Endometrium (tissue), 2 donors: ENCODE results near the gene RAPGEF1.

Experiments used
- FAIRE-seq: peaks from 2 replicates; lab custom pipeline; 2012; peaks lifted over from hg19 to GRCh38; lab: Jason Lieb, UNC
- donor health status: control.
- donor health status: control.

RAPGEF1 gene

GRCh38 chr9:131641618-131642495 lies 98.0 kb downstream of the RAPGEF1 start:
- FAIRE-seq, result no peak

DNA sequence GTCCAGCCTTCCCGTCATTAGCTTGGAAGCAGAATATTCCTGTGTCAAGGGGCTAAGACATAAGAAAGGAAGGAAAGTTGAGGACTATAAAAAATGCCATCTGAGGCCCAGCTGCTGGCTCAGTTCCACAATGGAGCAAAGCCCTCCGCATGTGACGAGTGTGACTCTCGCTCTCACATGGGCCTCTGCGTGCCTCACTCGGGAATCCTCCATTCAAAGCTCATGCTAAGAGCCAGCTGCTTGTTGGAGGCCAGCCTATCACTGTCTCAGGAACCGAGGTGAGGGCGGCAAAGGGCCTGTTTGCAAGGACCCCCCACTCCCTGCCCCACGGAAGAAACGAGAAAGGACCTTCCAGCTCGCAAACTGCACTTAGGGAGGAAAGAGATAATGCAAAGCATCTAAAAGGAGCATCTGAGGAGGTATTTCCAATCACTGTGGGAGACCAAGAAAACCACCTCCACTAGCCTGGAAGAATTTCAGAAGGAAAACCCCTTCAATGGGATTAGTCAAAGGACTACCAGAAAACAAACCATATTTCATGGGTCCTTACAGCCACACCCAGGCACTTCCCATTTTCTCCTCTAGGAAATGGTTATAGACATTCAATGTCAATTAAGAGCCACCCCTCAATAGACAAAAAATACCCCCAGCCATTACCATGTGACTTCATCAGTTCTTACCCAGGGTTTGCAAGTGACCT lies 99.3 kb downstream of the RAPGEF1 start:
- FAIRE-seq, result no peak

- no peak for FAIRE-seq
Measured at GRCh38 chr9:131639769-131640437, 100.0 kb downstream of the RAPGEF1 start.

DNA sequence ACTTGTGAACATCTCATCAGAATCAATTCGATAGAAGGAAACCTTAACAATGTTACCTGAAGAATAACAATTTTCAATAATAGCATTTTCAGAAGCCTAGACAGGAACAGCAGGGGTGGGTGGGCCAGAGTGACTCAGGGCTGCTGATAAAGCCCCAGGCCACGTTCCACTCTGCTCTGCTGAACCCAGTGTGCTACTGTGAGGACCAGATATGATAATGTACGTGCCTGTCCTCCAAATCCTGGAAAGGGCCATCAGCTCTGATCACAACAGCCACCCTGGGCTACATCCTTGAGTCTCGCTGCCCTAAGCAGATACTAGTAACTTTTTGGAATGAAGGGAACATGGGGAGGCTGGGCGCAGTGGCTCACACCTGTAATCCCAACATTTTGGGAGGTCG lies 103.3 kb downstream of the RAPGEF1 start:
- FAIRE-seq, result no peak

- no peak for FAIRE-seq
Measured at GRCh38 chr9:131635892-131636291, 104.0 kb downstream of the RAPGEF1 start.

DNA sequence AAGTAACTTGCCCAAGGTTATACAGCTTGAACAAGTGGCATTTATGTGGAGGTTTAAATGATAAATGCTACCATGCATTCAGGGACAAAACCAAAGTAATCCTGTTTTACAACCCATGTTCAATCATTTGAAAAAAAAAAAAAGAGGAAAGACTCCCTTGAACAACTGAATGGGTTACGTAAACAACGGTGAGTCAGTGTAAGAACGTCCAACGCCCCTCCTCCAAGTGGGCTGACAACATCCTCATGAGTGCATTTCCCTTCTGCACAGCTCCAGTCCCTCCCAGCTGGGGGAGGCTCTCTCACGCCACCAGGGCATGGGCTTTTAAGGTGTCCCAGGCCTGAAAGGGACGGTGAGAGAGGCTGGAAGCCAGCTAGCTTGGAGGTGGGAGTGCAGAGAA lies 104.6 kb downstream of the RAPGEF1 start:
- no peak for FAIRE-seq

- FAIRE-seq, result no peak
Measured at GRCh38 chr9:131633491-131634031, 106.3 kb downstream of the RAPGEF1 start.

DNA sequence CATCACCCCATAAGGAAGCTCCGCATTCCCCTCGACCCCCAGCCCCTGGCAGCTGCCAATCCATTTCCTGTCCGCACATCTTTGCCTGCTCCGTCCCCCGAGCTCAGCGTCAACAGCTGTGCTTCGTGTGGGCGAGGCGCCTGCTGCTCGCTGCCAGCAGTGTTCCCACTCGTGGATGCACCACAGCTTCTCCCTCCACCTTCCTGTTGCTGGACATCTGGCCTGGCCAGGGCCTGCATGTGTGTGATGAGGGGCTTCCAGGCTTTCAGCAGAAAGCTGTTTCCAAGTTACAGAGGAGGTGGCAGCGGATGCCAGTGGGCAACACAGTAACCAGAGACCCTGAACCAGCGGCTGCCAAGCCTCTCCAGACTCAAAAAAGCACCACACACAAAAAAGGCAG lies 108.6 kb downstream of the RAPGEF1 start:
- no peak for FAIRE-seq

GRCh38 chr9:131630205-131630831 lies 109.6 kb downstream of the RAPGEF1 start:
- no peak for FAIRE-seq

DNA sequence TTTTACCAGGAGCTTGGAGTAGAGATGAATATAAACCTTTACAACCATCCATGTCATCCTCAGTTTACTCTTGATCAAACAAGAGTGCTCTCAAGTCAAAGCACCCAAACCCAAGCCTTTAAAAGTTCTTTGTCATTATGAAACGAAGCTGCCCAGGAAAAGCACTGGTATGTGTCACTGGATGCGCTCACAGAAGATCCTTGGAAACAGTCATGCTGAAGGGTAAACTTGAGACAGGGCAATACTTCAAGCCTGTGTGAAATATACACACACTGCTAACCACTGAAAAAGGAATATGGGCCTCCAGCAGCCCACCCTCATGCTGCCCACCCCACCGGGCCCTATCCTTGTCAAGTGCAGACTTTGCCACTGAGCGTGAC lies 110.1 kb downstream of the RAPGEF1 start:
- FAIRE-seq, result no peak

DNA sequence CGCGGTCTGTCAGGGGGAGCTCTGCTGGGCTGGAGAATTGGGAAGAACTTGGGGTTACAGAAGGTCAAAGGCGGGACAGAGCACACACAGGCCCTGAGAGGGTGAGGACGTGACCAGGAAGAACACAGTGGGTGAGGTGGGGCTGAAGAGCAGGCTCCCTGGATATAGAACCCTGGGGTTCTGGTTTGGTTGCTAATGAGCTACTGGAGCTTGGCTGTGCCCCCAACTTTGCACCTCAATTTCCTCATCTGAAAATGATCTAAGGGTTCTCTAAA lies 110.7 kb downstream of the RAPGEF1 start:
- no peak for FAIRE-seq

DNA sequence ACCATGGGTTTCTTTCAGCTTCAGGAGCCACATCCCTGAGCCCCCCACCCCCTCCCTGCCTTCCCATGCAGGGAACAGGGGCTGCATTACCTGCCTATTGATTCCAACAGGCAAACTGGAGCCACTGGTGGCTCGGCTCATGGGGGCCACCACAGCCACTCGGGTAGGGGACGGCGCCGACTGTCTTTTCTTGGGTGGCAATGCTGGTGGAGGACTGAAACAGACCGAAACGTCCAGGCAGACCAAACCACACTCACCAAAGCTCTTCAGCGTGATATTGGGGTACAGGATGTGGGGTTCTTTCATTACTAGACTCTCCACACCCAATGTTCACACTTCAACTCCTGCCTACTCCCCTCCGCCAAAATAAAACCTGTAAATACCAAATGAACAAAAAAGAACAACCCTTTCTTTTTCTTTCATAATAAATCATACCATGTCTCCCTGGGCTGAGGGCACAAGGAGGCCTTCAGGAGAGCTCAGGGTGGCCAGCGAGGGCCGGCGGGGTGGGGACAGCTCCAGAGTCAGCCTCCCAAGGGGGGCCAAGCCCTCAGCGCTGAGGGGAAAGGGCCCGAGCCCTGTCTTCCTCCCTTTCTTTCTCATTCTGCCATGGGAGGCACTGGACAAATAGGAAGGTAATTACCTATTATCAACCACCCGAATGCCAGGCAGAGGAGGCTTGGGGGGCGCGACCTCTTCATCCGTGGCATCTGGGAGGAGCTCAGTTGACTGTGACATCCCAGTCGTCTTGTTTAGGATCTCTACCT lies 111.2 kb downstream of the RAPGEF1 start:
- FAIRE-seq, result no peak

- FAIRE-seq, result no peak
Measured at GRCh38 chr9:131627648-131628458, 112.0 kb downstream of the RAPGEF1 start.

DNA sequence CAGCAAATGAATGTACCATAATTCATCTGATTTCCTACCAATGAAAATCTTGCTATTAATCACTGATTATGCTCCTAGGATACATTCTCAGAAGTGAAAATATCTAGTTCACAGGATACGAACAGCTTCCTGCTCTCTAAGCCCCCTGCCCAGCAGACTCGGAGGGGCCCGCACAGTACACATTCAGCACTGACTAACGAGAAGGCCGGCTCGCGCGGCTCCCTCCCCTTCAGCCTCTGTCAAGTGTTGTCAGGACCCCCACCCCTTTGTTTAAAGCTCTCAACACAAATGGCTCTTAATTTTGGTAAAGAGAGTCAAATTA lies 112.6 kb downstream of the RAPGEF1 start:
- no peak for FAIRE-seq

DNA sequence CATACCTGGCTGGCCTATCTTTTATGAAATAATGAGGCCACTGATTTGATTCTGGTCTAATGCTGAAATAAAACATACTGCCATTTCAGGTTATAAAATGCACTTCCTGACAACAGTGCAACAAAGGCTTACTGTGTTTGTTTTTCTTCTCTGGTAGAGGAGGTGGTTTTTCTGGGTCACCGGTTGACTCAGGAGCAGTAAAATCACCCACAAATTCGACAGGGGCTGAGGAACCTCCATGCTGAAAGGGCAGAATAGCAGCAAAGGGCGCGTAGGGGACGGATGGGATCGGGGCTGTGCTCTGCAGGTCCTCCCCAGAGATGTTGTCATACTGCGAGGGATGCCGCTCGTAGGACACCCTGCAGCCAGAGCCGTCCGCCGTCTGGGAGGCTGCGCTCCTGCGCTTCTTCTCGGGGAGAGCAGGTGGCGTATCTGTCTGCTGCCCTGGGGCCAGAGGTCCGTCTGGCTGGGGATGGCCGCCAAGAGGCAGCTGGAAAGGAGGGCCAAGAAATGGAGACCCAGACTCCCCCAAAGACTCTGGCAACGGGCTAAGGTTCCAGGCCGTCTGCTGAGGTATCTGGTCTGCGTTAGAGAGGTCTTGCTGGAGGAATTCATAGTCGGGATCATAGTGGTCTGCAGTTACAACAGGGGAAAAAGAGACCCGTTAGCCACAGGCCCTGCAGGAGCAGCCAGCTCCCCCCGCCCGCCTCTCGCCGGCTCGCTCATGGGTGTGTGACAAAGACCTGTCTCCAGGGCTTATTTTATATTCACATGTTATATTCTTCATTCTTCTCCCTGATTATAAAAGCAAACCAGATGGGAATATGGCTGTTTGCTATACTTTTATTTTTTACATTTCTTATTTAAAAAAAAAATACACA lies 113.8 kb downstream of the RAPGEF1 start:
- no peak for FAIRE-seq

- no peak for FAIRE-seq
Measured at GRCh38 chr9:131625508-131625787, 114.4 kb downstream of the RAPGEF1 start.

DNA sequence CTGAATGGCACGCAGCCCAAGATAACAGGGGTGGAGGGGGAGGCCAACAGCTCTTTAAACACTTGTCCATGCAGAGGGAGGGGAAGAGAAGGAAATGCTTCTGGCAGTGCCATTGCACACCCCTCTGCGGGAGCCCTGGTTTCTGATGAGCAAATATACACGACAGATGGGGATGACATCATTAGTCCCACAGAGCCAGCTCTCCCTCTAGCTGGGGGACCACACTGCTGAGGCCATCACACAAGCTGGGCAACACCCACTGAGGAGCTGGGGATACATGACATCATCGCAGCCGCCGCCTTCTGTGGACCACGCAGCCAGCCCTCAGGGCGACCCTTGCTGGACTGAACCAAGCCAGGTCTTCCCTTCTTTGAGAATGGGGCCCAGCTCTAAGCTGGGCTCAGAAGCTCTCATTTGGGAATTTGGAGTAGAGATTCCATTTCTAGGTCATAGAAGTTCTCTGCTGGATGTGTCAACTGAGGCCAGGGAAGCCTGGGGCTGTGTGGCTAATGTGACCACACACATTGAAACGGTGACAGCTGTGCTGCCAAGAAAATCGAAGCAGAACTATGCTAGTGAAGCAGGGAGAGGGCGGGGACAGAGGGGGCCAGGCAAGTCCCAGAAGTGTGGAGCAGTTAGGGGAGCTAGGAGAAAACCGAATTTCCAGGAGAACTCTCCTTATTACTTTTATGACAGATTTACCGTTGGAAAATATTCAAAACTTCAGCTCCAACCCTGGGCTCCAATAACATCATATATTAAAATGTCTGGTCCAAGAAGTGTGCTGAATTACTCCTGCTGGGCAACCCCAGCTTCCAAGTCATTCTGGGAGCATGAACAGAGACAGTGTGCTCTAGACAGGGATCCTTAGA lies 115.0 kb downstream of the RAPGEF1 start:
- no peak for FAIRE-seq

DNA sequence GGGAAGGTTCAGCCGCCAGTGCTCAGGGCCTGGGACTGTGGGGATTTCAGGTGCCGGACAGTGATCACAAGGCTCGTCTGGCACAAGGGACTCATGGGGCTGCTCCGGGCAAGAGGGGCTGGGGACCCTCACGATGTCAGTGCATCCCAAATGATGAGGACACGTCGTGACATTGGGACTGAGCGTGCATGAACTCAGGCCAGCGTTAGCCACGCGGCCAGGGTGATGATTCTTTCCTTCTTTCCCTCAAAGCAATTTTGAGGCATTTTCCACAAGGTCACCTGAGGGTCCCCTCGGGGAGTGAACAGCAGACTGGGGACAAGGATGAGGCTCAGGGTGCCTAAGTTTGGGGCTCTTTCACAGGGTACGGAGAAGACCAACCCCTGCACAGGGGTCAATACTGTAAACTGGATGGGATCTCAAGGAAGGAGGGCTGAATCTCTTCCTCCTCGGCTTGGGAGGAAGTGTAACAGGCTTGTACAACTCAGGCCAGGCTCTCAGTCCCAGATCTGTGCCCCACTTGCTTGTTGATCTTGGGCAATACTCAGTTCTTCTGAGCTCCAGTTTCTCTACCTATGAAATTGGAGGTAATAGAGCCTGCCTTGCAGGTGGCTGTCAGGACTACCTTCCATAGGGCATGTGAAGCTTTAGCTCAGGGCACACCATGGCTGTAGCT lies 116.1 kb downstream of the RAPGEF1 start:
- no peak for FAIRE-seq

- FAIRE-seq, result no peak
Measured at GRCh38 chr9:131622523-131622922, 117.4 kb downstream of the RAPGEF1 start.
